IMR-90 (cell line): ENCODE results near the gene PTGES2. TPM values are rescaled to one million over a fixed set of nuclear protein-coding genes. Genes with fewer than 3 reads are reported as not detected.

Source experiments
- ATAC-seq: fragments of 200-7000 bp; cut with Tn5 transposase; 2 replicates; pipeline ENCODE4 v1.9.1; 2020; ENCODE audit warnings: low read depth, mild to moderate bottlenecking, moderate library complexity
- BruUV-seq: library from RNA; stranded (reverse); fragments of 400-500 nt; replicated peaks from 2 replicates; lab custom pipeline; 2021; lab: Mats Ljungman, UMichigan
- CTCF ChIA-PET: fragments of 300-600 bp; formaldehyde crosslinking; extraction: SDS; loops from one replicate; lab custom pipeline; 2021; ENCODE audit warnings: antibody characterized with exemption; lab: Yijun Ruan, JAX
- POLR2A ChIA-PET: fragments of 300-600 bp; sonication (Branson Sonifier 250); formaldehyde crosslinking; loops from one replicate; lab custom pipeline; 2022; ENCODE audit warnings: antibody characterized with exemption; ENCODE audit not compliant: unreplicated experiment; lab: Charles Lee
- DNase-seq: peaks from one replicate; pipeline ENCODE4 v3.0.0; 2013
- H2AFZ ChIP-seq: replicated peaks from 2 replicates; pipeline ENCODE3; 2013; ENCODE audit warnings: low read length, mild to moderate bottlenecking; ENCODE audit not compliant: poor library complexity
- H2AK5ac ChIP-seq: 2 replicates; pipeline ENCODE4 v1.6.1; 2013; ENCODE audit warnings: low read depth, low read length, inconsistent platforms
- H2AK9ac ChIP-seq: replicated peaks from 2 replicates; pipeline ENCODE3; 2013; ENCODE audit warnings: mild to moderate bottlenecking, low read depth, low read length, moderate library complexity; ENCODE audit not compliant: poor library complexity
- H2BK120ac ChIP-seq: 2 replicates; pipeline ENCODE4 v1.6.1; 2013; ENCODE audit warnings: low read depth, low read length, inconsistent platforms
- H2BK15ac ChIP-seq: 3 replicates; pipeline ENCODE4 v1.6.1; 2013; ENCODE audit warnings: low read depth, low read length, inconsistent platforms
- H2BK20ac ChIP-seq: 2 replicates; pipeline ENCODE4 v1.6.1; 2013; ENCODE audit warnings: low read depth, mild to moderate bottlenecking, inconsistent platforms, low read length, moderate library complexity
- H2BK5ac ChIP-seq: 2 replicates; pipeline ENCODE4 v1.6.1; 2013; ENCODE audit warnings: mild to moderate bottlenecking, low read depth, low read length, inconsistent platforms; ENCODE audit not compliant: poor library complexity, severe bottlenecking
- H3K14ac ChIP-seq: replicated peaks from 2 replicates; pipeline ENCODE4 v1.6.1; 2013; ENCODE audit warnings: low read depth, low read length, inconsistent platforms
- H3K18ac ChIP-seq: 2 replicates; pipeline ENCODE4 v1.6.1; 2013; ENCODE audit warnings: low read depth, low read length, control low read depth
- H3K23ac ChIP-seq: 2 replicates; pipeline ENCODE4 v1.6.1; 2013; ENCODE audit warnings: low read depth, low read length, inconsistent platforms
- H3K27ac ChIP-seq: 2 replicates; pipeline ENCODE4 v1.5.1; 2013; ENCODE audit warnings: mild to moderate bottlenecking, control low read depth, low read length; ENCODE audit not compliant: insufficient read depth
- H3K27me3 ChIP-seq: 2 replicates; pipeline ENCODE4 v1.6.1; 2013; ENCODE audit warnings: low read length; ENCODE audit not compliant: control insufficient read depth, insufficient read depth
- H3K36me3 ChIP-seq: 2 replicates; pipeline ENCODE4 v1.6.1; 2013; ENCODE audit warnings: low read length, mixed read lengths; ENCODE audit not compliant: control insufficient read depth, insufficient read depth
- H3K4ac ChIP-seq: 2 replicates; pipeline ENCODE4 v1.6.1; 2013; ENCODE audit warnings: low read depth, low read length, inconsistent platforms
- H3K4me1 ChIP-seq: 2 replicates; pipeline ENCODE4 v1.6.1; 2013; ENCODE audit warnings: low read length, mixed read lengths; ENCODE audit not compliant: control insufficient read depth, insufficient read depth
- H3K4me2 ChIP-seq: 2 replicates; pipeline ENCODE4 v1.6.1; 2013; ENCODE audit warnings: low read depth, mild to moderate bottlenecking, control low read depth, low read length, moderate library complexity
- H3K4me3 ChIP-seq: 2 replicates; pipeline ENCODE4 v1.5.1; 2013; ENCODE audit warnings: low read depth, mild to moderate bottlenecking, control low read depth, low read length, moderate library complexity; ENCODE audit not compliant: insufficient read depth
- H3K56ac ChIP-seq: 2 replicates; pipeline ENCODE4 v1.6.1; 2013; ENCODE audit warnings: low read length, inconsistent platforms; ENCODE audit not compliant: insufficient read depth; ENCODE audit errors: extremely low read depth
- H3K79me1 ChIP-seq, 2 experiments: 2 replicates each; pipeline ENCODE4 v1.6.1; 2013; ENCODE audit warnings: low read length in 2 of 2, inconsistent platforms in 1 of 2, low read depth in 1 of 2
- H3K9ac ChIP-seq: 2 replicates; pipeline ENCODE4 v1.6.1; 2013; ENCODE audit warnings: low read depth, low read length, control low read depth
- H3K9me1 ChIP-seq: 2 replicates; pipeline ENCODE4 v1.6.1; 2013; ENCODE audit warnings: low read length, inconsistent platforms; ENCODE audit not compliant: insufficient read depth
- H3K9me3 ChIP-seq: 2 replicates; pipeline ENCODE4 v1.6.1; 2013; ENCODE audit warnings: low read length; ENCODE audit not compliant: control insufficient read depth, insufficient read depth
- H4K20me1 ChIP-seq: 2 replicates; pipeline ENCODE4 v1.6.1; 2013; ENCODE audit warnings: low read length, inconsistent platforms; ENCODE audit not compliant: insufficient read depth
- H4K5ac ChIP-seq: 2 replicates; pipeline ENCODE4 v1.6.1; 2013; ENCODE audit warnings: mild to moderate bottlenecking, low read depth, low read length, control low read depth
- H4K8ac ChIP-seq, 2 experiments: 2 replicates each; pipeline ENCODE4 v1.6.1; 2013; ENCODE audit warnings: low read depth in 2 of 2, low read length in 2 of 2, control low read depth in 1 of 2, inconsistent platforms in 1 of 2
- H4K91ac ChIP-seq: 2 replicates; pipeline ENCODE4 v1.6.1; 2013; ENCODE audit warnings: low read depth, low read length, inconsistent platforms; ENCODE audit not compliant: insufficient read depth
- CTCF ChIP-seq: conservative IDR thresholded peaks from 2 replicates; pipeline ENCODE4 v1.5.1; 2012; ENCODE audit warnings: mild to moderate bottlenecking, low read depth, low read length, improper control_type of control experiment
- MXI1 ChIP-seq: IDR thresholded peaks from 2 replicates; pipeline ENCODE4 v1.6.1; 2012; ENCODE audit warnings: low read depth, mild to moderate bottlenecking, low read length, moderate library complexity, borderline replicate concordance
- POLR2A ChIP-seq: IDR thresholded peaks from 2 replicates; pipeline ENCODE4 v1.6.1; 2012; ENCODE audit warnings: mild to moderate bottlenecking, low read depth, low read length
- RCOR1 ChIP-seq: IDR thresholded peaks from 2 replicates; pipeline ENCODE4 v1.6.1; 2012; ENCODE audit warnings: mild to moderate bottlenecking, low read length, improper control_type of control experiment; ENCODE audit not compliant: insufficient replicate concordance
- WGBS, 2 experiments: methylation state at CpG; one replicate each; pipeline versions ENCODE4 v1.1.5 to v1.1.7; 2013; ENCODE audit warnings: missing lambda C conversion rate in 2 of 2; ENCODE audit not compliant: insufficient read length in 1 of 2; ENCODE audit errors: extremely low coverage in 2 of 2; 5-methylcytosine and 5-hydroxymethylcytosine counted together
- dilution Hi-C: fragments of 300-500 bp; cut with HindIII; formaldehyde crosslinking; loops from one replicate; pipeline ENCODE4 v1.14.3; 2018; ENCODE audit warnings: low sequenced_read_pairs; ENCODE audit not compliant: unreplicated experiment
- in situ Hi-C: fragments of 300-500 bp; cut with MboI; formaldehyde crosslinking; loops from 3 replicates; pipeline ENCODE4 v1.14.3; 2019; ENCODE audit warnings: low sequenced_read_pairs, inconsistent platforms, mixed read lengths
- intact Hi-C: fragments of 100-400 bp; cut with micrococcal nuclease; formaldehyde crosslinking; loops from 2 replicates; pipeline ENCODE4 v1.10.0; 2022
- polyA plus RNA-seq, 3 experiments: library from polyadenylated mRNA; depleted of rRNA; stranded (reverse); fragments of >200 nt; gene quantifications; 2 replicates each; pipeline ENCODE4 v1.2.3, GENCODE V29; 2012; ENCODE audit warnings: low replicate concordance in 1 of 3
- total RNA-seq: library from RNA; depleted of rRNA; stranded (reverse); fragments of >200 nt; gene quantifications from 2 replicates; pipeline ENCODE4 v1.2.3, GENCODE V29; 2012

Gene PTGES2
- total and polyA plus RNA-seq, 2 of the 4 experiments (the other 2 are of a cell fraction): 100 to 107 TPM

GRCh38 chr9:128163523-128164306 lies 36.2 kb upstream of the PTGES2 start:
- dilution Hi-C loops: no loop called here
- in situ Hi-C loops: no loop called here
- H3K36me3 ChIP-seq: peaks cover 53% of the 10 kb centered on the region
- no peak overlapping the region for H2BK5ac ChIP-seq
- intact Hi-C loops: no loop called here
- H2BK20ac ChIP-seq: no peak overlapping the region
- no peak overlapping the region for H2BK15ac ChIP-seq
- H3K4me1 ChIP-seq: peaks cover 1% of the 10 kb centered on the region; the same call in 1 of the 2 replicates
- H4K91ac ChIP-seq: no peak overlapping the region
- no peak overlapping the region for H3K4me3 ChIP-seq
- H3K4ac ChIP-seq: no peak overlapping the region
- peaks cover 11% of the 10 kb centered on the region for H4K20me1 ChIP-seq
- ATAC-seq (no peak), DNase-seq (no peak)
- no peak overlapping the region for H2AK9ac ChIP-seq
- H4K8ac ChIP-seq: no peak overlapping the region
- no peaks in the 10 kb centered on the region for H3K27me3 ChIP-seq
- peaks cover 9% of the 10 kb centered on the region for H3K9me1 ChIP-seq
- no peak overlapping the region for H2BK120ac ChIP-seq
- H3K18ac ChIP-seq: no peak overlapping the region
- no peak for TF ChIP-seq POLR2A
- no peak for TF ChIP-seq CTCF
- no peak for TF ChIP-seq RCOR1
- no peak for TF ChIP-seq MXI1
- no peak overlapping the region for H3K4me2 ChIP-seq
- H3K14ac ChIP-seq: no peak overlapping the region
- H2AK5ac ChIP-seq: no peak overlapping the region
- no peak overlapping the region for H3K27ac ChIP-seq
- CTCF ChIA-PET: no interaction called here
- H2AFZ ChIP-seq: no peak overlapping the region
- no peak overlapping the region for H4K5ac ChIP-seq
- POLR2A ChIA-PET: no interaction called here
- BruUV-seq: no TSS peak
- WGBS, 2 experiments: 86% methylated on average over 4 of the region's 10 CpGs; no CpG with 5 or more reads in 1 of the 2 experiments
- H3K9me3 ChIP-seq: no peaks in the 10 kb centered on the region
- no peak overlapping the region for H3K56ac ChIP-seq
- peaks cover 14 to 57% of the 10 kb centered on the region in 2 experiments for H3K79me1 ChIP-seq
- no peak overlapping the region for H3K23ac ChIP-seq
- H3K9ac ChIP-seq: no peak overlapping the region
